Gastrocnemius medialis (tissue), 4 donors: ENCODE measurements around the gene MYO1F.

Source experiments
- CTCF ChIP-seq, 5 experiments: fragments of 450-650 bp in 3 of 5; fragments of 200-600 bp in 2 of 5; sonication (generic) in 2 of 5; IDR thresholded peaks in 4 of 5; conservative IDR thresholded peaks in 1 of 5; 1 replicate in 4 of 5; 2 replicates in 1 of 5; pipeline ENCODE4 v1.5.1; 2016 to 2019; ENCODE audit warnings: antibody characterized with exemption in 5 of 5, mild to moderate bottlenecking in 3 of 5, moderate library complexity in 3 of 5
- POLR2A ChIP-seq, 2 donors: fragments of 450-650 bp; IDR thresholded peaks; one replicate each; pipeline ENCODE4 v1.6.1; 2017; ENCODE audit warnings: antibody characterized with exemption in 2 of 2, mild to moderate bottlenecking in 2 of 2, moderate library complexity in 2 of 2

- TF ChIP-seq POLR2A (IDR thresholded peaks at IDR 0.05) = no peak
- no peak for TF ChIP-seq CTCF (IDR thresholded peaks at IDR 0.05 in 4 of 5, conservative IDR thresholded peaks at IDR 0.05 in 1 of 5)
Measured at GRCh38 chr19:8529369-8530006, 47.8 kb downstream of the MYO1F start.
